ENCODE results near the gene RTN4IP1. TPM values are rescaled to one million over a fixed set of nuclear protein-coding genes. Genes with fewer than 3 reads are reported as not detected.

The RTN4IP1 gene
- total RNA-seq, 1 donor from 2014 or later: 0.43 TPM

GRCh38 chr6:106540907-106541306, 88.4 kb downstream of the RTN4IP1 start:
- Histone ChIP-seq H3K4me1 (peaks cover 0 to under 1% of the 10 kb centered on the region in 2 donors), H3K9me3 (no peaks in the 10 kb centered on the region), H3K27me3 (no peaks in the 10 kb centered on the region), H3K27ac (no peak overlapping the region), H3K4me3 (no peak overlapping the region), H3K36me3 (no peaks in the 10 kb centered on the region)
- intact Hi-C loops (cut with DNase I): no loop called here
- DNase-seq (ENCODE audit: low spot score in 2 of 2): no peak
- no peak for TF ChIP-seq CTCF (IDR thresholded peaks at IDR 0.05)

GRCh38 chr6:106540432-106540831, 88.9 kb downstream of the RTN4IP1 start:
- Histone ChIP-seq H3K9me3 (no peaks in the 10 kb centered on the region), H3K27ac (no peak overlapping the region), H3K27me3 (no peaks in the 10 kb centered on the region), H3K4me3 (no peak overlapping the region), H3K4me1 (no peaks in the 10 kb centered on the region), H3K36me3 (no peaks in the 10 kb centered on the region)
- no peak for DNase-seq (ENCODE audit: low spot score in 2 of 2)
- intact Hi-C loops (cut with DNase I): no loop called here
- TF ChIP-seq CTCF (IDR thresholded peaks at IDR 0.05): no peak

GRCh38 chr6:106539936-106540335, 89.4 kb downstream of the RTN4IP1 start:
- no peak overlapping the region for H3K27ac ChIP-seq
- no peak for TF ChIP-seq CTCF (IDR thresholded peaks at IDR 0.05)

GRCh38 chr6:106538145-106538544, 91.2 kb downstream of the RTN4IP1 start:
- Histone ChIP-seq H3K27me3 (no peaks in the 10 kb centered on the region), H3K36me3 (no peaks in the 10 kb centered on the region), H3K27ac (no peak overlapping the region), H3K4me3 (no peak overlapping the region), H3K9me3 (no peaks in the 10 kb centered on the region), H3K4me1 (no peaks in the 10 kb centered on the region)
- intact Hi-C loops (cut with DNase I): no loop called here
- TF ChIP-seq CTCF (IDR thresholded peaks at IDR 0.05): no peak
- DNase-seq (ENCODE audit: low spot score in 2 of 2): no peak

More at GRCh38 chr6:106539936-106540335, 89.4 kb downstream of the RTN4IP1 start:
- Histone ChIP-seq H3K27me3 (no peaks in the 10 kb centered on the region), H3K4me1 (no peaks in the 10 kb centered on the region), H3K36me3 (no peaks in the 10 kb centered on the region), H3K9me3 (no peaks in the 10 kb centered on the region), H3K4me3 (no peak overlapping the region)
- intact Hi-C loops (cut with DNase I): no loop called here
- no peak for DNase-seq (ENCODE audit: low spot score in 2 of 2)

- DNase-seq (ENCODE audit: low spot score in 2 of 2): no peak
- no peaks in the 10 kb centered on the region for H3K27me3 ChIP-seq
- no peak overlapping the region for H3K27ac ChIP-seq
- no peak for TF ChIP-seq CTCF (IDR thresholded peaks at IDR 0.05)
- intact Hi-C loops (cut with DNase I): no loop called here
- H3K4me1 ChIP-seq: no peaks in the 10 kb centered on the region
- no peak overlapping the region for H3K4me3 ChIP-seq
- H3K9me3 ChIP-seq: no peaks in the 10 kb centered on the region
- no peaks in the 10 kb centered on the region for H3K36me3 ChIP-seq
Measured at GRCh38 chr6:106537662-106538061, 91.6 kb downstream of the RTN4IP1 start.

GRCh38 chr6:106536851-106537250, 92.4 kb downstream of the RTN4IP1 start:
- no peaks in the 10 kb centered on the region for H3K36me3 ChIP-seq
- intact Hi-C loops (cut with DNase I): no loop called here
- TF ChIP-seq CTCF (IDR thresholded peaks at IDR 0.05): no peak
- H3K27ac ChIP-seq: no peak overlapping the region
- DNase-seq (ENCODE audit: low spot score in 2 of 2): no peak
- H3K4me1 ChIP-seq: no peaks in the 10 kb centered on the region
- no peaks in the 10 kb centered on the region for H3K9me3 ChIP-seq
- H3K4me3 ChIP-seq: no peak overlapping the region
- H3K27me3 ChIP-seq: no peaks in the 10 kb centered on the region
